Transverse colon (tissue), 4 donors: ENCODE results near the gene GALNT5.

Experiments
- EP300 ChIP-seq: sonication (generic); formaldehyde crosslinking; IDR thresholded peaks from one replicate; pipeline ENCODE4 v1.6.1; 2017; ENCODE audit warnings: antibody characterized with exemption, low read depth
- POLR2A ChIP-seq: fragments of 450-650 bp; IDR thresholded peaks from one replicate; pipeline ENCODE4 v1.6.1; 2016; ENCODE audit warnings: antibody characterized with exemption, mild to moderate bottlenecking, moderate library complexity
- POLR2AphosphoS5 ChIP-seq, 3 donors: sonication (generic); formaldehyde crosslinking; IDR thresholded peaks; one replicate each; pipeline ENCODE4 v1.6.1; 2016; ENCODE audit warnings: antibody characterized with exemption in 3 of 3
- TF ChIP-seq, protein P1 (sequence below), 5 experiments: fragments of 200-600 bp in 3 of 5; fragments of 450-650 bp in 2 of 5; sonication (generic) in 3 of 5; IDR thresholded peaks; 1 replicate in 2 of 5; 2 replicates in 3 of 5; pipeline ENCODE4 v1.5.1; 2016 to 2017; ENCODE audit warnings: antibody characterized with exemption in 5 of 5, inconsistent platforms in 3 of 5, mild to moderate bottlenecking in 2 of 5, moderate library complexity in 1 of 5

DNA sequence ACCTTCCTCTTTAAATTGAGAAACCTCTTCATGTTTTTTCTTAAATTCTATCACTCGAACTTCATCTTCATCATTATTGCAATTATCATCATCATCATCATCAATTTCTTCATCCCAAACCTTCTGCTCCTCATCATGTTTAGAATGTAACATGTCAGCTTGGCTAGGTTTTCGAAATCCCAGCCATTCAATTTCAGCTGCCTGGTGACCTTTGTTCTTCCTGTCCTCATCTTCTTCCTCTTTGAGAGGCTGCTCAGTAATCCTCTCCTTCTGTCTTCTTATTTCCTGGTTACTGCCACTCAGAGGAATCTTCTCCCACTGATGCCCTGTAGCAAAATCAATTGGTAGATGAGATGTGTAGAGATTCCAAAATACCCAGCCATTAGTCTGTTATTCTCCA is 64.0 kb downstream of the GALNT5 start:
- TF ChIP-seq, protein P1, sequence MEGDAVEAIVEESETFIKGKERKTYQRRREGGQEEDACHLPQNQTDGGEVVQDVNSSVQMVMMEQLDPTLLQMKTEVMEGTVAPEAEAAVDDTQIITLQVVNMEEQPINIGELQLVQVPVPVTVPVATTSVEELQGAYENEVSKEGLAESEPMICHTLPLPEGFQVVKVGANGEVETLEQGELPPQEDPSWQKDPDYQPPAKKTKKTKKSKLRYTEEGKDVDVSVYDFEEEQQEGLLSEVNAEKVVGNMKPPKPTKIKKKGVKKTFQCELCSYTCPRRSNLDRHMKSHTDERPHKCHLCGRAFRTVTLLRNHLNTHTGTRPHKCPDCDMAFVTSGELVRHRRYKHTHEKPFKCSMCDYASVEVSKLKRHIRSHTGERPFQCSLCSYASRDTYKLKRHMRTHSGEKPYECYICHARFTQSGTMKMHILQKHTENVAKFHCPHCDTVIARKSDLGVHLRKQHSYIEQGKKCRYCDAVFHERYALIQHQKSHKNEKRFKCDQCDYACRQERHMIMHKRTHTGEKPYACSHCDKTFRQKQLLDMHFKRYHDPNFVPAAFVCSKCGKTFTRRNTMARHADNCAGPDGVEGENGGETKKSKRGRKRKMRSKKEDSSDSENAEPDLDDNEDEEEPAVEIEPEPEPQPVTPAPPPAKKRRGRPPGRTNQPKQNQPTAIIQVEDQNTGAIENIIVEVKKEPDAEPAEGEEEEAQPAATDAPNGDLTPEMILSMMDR (IDR thresholded peaks at IDR 0.05): no peak
- TF ChIP-seq POLR2A (no peak), POLR2AphosphoS5 (IDR thresholded peaks at IDR 0.05) (no peak), EP300 (no peak)
